Uterus (tissue), 2 donors: Measurements from ENCODE around the gene MEGF8.

Experiments used
- POLR2A ChIP-seq, 2 donors: fragments of 450-650 bp; IDR thresholded peaks; one replicate each; pipeline ENCODE4 v1.6.1; 2016; ENCODE audit warnings: antibody characterized with exemption in 2 of 2, mild to moderate bottlenecking in 1 of 2, moderate library complexity in 1 of 2
- TF ChIP-seq, protein P1 (sequence below), 4 experiments: fragments of 200-600 bp in 2 of 4; fragments of 450-650 bp in 2 of 4; sonication (generic) in 2 of 4; IDR thresholded peaks; one replicate each; pipeline ENCODE4 v1.5.1; 2016 to 2019; ENCODE audit warnings: antibody characterized with exemption in 4 of 4, mild to moderate bottlenecking in 2 of 4, moderate library complexity in 1 of 4

DNA sequence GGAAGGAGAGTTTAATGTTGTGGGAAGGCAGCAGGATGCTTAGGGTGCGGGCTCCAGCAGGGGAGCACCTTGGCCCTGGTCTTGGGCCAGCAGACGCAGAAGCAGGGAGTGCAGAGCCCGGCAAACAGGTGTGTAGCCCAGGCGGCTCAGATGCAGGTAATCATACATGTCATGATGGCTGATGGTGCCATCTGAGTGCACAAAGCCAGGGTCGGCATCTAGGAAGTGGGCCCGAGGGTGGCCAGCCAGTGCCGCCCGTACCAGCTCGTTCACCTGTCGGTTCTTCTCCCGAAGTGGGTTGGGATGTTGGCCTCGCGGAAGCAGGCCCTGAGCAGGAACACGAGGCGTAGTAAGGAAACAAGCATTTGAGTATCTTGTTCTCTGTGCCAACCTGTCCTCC, 28.4 kb upstream of the MEGF8 start:
- TF ChIP-seq, protein P1, sequence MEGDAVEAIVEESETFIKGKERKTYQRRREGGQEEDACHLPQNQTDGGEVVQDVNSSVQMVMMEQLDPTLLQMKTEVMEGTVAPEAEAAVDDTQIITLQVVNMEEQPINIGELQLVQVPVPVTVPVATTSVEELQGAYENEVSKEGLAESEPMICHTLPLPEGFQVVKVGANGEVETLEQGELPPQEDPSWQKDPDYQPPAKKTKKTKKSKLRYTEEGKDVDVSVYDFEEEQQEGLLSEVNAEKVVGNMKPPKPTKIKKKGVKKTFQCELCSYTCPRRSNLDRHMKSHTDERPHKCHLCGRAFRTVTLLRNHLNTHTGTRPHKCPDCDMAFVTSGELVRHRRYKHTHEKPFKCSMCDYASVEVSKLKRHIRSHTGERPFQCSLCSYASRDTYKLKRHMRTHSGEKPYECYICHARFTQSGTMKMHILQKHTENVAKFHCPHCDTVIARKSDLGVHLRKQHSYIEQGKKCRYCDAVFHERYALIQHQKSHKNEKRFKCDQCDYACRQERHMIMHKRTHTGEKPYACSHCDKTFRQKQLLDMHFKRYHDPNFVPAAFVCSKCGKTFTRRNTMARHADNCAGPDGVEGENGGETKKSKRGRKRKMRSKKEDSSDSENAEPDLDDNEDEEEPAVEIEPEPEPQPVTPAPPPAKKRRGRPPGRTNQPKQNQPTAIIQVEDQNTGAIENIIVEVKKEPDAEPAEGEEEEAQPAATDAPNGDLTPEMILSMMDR (IDR thresholded peaks at IDR 0.05) = no peak
- no peak for TF ChIP-seq POLR2A (IDR thresholded peaks at IDR 0.05)
